ENCODE data around the gene TLCD3A. TPM values are rescaled to one million over a fixed set of nuclear protein-coding genes. Genes with fewer than 3 reads are reported as not detected.
"Not testable (repeated sequence)": the region's sequence is repeated elsewhere in the genome, so short reads cannot be mapped to it uniquely, and the experiment has no call there.

The TLCD3A gene
- total RNA-seq, 1 donor from 2014 or later = 11.5 TPM

DNA sequence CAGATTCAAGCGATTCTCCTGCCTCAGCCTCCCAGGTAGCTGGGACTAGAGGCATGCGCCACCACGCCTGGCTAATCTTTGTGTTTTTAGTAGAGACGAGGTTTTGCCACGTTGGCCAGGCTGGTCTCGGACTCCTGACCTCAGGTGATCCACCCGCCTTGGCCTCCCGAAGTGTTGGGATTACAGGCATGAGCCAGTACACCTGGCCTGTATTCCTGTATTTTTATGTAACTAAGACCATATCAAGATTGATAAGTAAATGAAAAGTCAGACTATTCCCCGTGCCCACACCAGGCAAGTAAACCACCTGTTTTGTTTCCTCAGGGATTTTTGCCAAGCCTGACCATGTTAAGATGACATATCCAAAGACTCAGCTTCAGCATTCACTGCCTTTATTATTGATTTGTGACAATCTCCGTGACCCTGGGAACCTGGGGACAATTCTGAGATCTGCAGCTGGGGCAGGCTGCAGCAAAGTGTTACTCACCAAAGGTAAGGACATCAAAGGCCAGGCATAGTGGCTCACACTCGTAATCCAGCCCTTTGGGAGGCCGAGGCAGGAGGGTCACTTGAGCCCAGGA is 55.3 kb downstream of the TLCD3A start:
- DNase-seq (ENCODE audit: low spot score) = no peak

DNA sequence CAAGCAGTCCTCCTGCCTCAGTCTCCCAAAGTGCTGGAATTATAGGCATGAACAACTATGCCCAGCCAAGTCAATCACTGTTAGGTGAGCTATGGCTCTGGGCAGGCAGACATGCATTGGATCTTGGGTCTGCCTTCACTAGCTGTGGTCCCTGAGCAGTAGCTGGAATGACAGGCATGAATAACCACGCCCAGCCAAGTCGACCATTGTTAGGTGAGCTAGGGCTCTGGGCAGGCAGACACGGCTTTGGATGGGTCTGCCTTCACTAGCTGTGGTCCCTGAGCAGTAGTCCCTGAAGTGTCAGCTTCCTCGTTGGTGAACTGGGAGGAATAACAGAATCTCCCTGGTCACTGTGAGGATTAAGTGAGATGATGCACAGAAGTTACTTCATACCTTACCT is 56.2 kb downstream of the TLCD3A start:
- no peak for DNase-seq (ENCODE audit: low spot score)

GRCh38 chr17:789160-789840 is 56.9 kb downstream of the TLCD3A start:
- no peak for DNase-seq (ENCODE audit: low spot score)

DNA sequence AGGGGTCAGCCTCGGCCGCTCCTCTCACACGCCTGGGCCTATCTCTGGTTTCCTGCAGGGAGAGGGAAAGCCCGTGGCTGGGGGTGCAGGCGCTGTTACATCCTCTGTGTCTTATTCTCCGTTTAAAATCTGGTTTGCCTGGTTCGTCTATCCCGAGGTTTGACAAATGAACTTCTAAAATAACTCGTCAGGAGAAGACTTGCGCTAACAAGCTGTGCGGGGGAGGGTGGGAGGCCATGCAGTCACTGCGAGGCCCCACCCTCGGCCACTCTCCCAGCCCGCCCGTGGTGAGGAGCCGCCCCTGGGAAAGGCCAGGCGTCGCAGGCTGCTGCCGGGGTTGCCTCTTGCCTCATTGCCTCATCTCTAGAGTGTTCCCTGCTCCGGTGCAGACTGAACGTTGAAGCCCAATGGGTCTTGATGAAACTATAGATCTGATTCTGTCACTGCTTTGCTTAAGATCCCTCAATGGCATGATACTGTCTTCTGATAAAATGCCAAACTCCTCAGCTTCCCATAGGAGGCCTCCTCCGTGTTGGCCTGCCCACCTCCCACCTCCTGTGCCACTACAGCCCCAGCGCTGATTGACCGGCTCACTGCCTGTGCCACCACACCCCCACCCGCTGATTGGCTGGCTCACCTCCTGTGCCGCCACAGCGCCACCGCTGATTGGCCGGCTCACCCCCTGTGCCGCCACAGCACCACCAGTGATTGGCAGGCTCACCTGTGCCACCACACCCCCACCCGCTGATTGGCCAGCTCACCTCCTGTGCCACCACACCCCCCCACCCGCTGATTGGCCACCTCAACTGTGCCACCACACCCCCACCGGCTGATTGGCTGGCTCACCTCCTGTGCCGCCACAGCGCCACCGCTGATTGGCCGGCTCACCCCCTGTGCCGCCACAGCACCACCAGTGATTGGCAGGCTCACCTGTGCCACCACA is 57.8 kb downstream of the TLCD3A start:
- DNase-seq (ENCODE audit: low spot score) = not testable (repeated sequence)

DNA sequence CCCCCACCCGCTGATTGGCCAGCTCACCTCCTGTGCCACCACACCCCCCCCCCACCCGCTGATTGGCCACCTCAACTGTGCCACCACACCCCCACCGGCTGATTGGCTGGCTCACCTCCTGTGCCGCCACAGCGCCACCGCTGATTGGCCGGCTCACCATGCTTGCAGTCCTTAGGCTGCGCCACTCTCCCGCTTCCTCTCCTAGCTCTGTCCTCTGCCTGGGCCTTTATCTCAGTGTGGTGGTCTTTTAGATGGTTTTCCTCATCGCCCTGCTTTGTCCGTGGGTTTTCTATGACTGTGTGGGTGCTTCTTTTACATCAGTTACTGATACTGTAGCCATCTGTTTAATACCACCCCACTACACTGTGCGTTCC is 58.5 kb downstream of the TLCD3A start:
- DNase-seq (ENCODE audit: low spot score) = not testable (repeated sequence)

GRCh38 chr17:791829-792228 is 59.4 kb downstream of the TLCD3A start:
- DNase-seq (ENCODE audit: low spot score) = no peak

DNA sequence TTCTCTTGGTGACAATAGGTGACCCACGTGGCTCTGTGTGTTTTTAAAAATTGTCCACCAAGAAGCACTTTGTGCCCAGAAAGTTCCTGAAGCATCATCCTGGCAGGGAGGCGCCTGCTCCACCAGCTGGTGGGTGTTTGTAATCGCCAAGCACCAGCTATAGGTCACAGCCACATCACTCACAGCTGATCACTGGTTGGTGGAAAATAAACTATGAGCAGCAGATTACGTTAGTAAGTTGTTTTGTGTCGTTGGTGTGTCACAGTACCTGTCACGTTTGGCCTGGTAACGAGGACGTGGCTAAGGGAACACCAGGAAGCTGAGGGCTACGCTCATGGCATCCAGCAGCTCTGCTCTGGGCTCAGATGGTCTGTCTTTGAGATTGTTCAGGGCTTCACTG is 59.9 kb downstream of the TLCD3A start:
- DNase-seq (ENCODE audit: low spot score) = no peak

Other genes starting within 250 kb of the TLCD3A start
- gene VPS53, start 17.8 kb upstream of the TLCD3A start, total RNA-seq = 84.7 TPM
- 19.2 TPM for gene GEMIN4, start 19.7 kb downstream of the TLCD3A start, total RNA-seq
- 43.5 TPM for gene GLOD4, start 49.7 kb downstream of the TLCD3A start, total RNA-seq
- gene MRM3, start 49.8 kb downstream of the TLCD3A start, total RNA-seq = 12.7 TPM
- 20.7 TPM for gene NXN, start 247.2 kb downstream of the TLCD3A start, total RNA-seq